Measurements from ENCODE around the gene TMEM209.

The TMEM209 gene

DNA sequence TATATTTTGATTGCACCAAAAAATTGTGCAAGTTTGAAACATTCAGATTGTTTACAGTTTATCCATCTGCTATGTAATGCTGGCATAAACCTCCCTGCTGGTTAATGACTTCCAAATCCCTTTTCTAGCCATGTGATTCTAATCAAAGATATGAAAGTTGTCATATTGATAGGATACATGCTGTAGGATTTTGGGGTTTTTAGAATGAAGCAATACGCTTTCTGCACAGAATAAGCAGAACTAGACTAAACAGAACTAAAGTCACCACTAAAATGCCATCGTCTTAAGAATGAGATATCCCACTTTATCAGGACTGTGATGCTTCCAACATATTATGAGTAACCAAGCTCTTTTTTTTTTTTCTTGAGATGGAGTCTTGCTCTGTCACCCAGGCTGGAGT, 3.3 kb upstream of the TMEM209 start:
- no peak for DNase-seq
- Histone ChIP-seq H3K4me3 (ENCODE audit: low read depth, low read length) (no peak overlapping the region), H3K27me3 (no peaks in the 10 kb centered on the region), H3K4me1 (no peaks in the 10 kb centered on the region), H3K36me3 (peaks cover 2% of the 10 kb centered on the region), H3K9me3 (no peaks in the 10 kb centered on the region)
- TF ChIP-seq, protein P1, sequence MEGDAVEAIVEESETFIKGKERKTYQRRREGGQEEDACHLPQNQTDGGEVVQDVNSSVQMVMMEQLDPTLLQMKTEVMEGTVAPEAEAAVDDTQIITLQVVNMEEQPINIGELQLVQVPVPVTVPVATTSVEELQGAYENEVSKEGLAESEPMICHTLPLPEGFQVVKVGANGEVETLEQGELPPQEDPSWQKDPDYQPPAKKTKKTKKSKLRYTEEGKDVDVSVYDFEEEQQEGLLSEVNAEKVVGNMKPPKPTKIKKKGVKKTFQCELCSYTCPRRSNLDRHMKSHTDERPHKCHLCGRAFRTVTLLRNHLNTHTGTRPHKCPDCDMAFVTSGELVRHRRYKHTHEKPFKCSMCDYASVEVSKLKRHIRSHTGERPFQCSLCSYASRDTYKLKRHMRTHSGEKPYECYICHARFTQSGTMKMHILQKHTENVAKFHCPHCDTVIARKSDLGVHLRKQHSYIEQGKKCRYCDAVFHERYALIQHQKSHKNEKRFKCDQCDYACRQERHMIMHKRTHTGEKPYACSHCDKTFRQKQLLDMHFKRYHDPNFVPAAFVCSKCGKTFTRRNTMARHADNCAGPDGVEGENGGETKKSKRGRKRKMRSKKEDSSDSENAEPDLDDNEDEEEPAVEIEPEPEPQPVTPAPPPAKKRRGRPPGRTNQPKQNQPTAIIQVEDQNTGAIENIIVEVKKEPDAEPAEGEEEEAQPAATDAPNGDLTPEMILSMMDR (IDR thresholded peaks at IDR 0.05; ENCODE audit: low read depth, low read length): no peak

DNA sequence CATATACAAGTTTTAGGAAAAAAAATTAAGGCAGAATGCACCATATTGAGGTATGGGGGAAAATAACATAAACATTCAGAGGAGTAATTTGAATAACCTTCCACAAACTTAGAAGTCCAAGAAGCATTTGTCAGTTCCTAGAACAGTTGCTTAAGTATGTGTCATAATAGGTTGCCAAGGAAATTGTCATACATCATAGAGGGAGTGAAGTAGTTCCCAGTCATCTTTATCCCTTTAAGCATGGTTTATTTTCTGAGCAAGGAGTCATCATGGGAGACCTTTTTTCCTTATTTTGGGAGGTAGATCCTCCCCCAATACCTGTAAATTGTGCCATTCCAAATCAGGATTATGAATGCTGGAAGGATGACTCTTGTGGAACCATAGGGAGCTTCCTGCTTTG, 2.4 kb upstream of the TMEM209 start, which contains the start of gene SSMEM1:
TSS of gene SSMEM1 (plus strand) at position 219 of the 400 bp plus-strand sequence. CDS start at position 270, 51 bp downstream.
- no peak within 1 kb of the TSS for H3K4me3 ChIP-seq (ENCODE audit: low read depth, low read length)
- no peaks in the 10 kb centered on the region for H3K27me3 ChIP-seq
- peaks cover 9% of the 10 kb centered on the region for H3K36me3 ChIP-seq
- no peak for DNase-seq
- H3K4me1 ChIP-seq: no peaks in the 10 kb centered on the region
- TF ChIP-seq, protein P1 (IDR thresholded peaks at IDR 0.05; ENCODE audit: low read depth, low read length): no peak
- H3K9me3 ChIP-seq: no peaks in the 10 kb centered on the region

DNA sequence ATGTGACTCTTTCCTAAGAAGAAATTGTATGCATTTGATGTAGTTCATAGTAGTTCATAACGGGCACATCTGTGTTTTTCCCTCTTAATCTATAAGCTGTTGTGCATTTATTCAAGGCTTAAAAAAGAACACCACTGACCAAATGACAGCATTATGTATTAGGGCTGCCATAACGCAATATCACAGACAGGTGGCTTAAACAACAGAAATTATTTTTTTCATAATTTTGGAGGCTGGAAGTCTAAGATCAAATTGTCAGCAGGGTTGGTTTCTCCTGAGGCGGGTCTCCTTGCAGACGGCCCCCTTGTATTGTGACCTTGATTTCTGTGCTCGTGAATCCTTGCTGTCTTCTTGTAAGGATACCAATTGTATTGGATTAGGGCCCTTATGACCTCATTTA, 1.8 kb upstream of the TMEM209 start:
- Histone ChIP-seq H3K27me3 (no peaks in the 10 kb centered on the region), H3K4me1 (no peaks in the 10 kb centered on the region), H3K9me3 (no peaks in the 10 kb centered on the region), H3K4me3 (ENCODE audit: low read depth, low read length) (no peak overlapping the region), H3K36me3 (peaks cover 15% of the 10 kb centered on the region)
- DNase-seq: no peak
- TF ChIP-seq, protein P1 (IDR thresholded peaks at IDR 0.05; ENCODE audit: low read depth, low read length): no peak

DNA sequence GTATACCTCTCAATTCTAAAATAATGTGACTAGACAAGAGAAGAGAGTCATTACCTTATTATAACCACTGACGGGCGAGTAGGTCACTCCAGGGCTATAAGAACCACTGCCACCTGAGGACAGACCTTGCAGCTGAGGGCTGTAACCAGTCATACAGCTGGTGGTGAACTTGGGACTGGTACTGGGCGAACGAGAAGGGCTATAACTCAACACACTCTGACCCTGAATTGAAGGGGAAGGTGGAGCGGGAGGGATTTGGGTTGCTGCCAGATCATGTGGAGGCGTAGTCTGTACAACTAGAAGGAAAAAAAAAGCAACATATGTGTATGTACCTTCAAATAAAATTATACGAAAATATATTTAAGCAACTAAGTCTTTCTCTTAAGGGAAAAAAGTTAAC, 3.4 kb downstream of the TMEM209 start:
- no peaks in the 10 kb centered on the region for H3K4me1 ChIP-seq
- no peak for DNase-seq
- TF ChIP-seq, protein P1 (IDR thresholded peaks at IDR 0.05; ENCODE audit: low read depth, low read length): no peak
- H3K27me3 ChIP-seq: no peaks in the 10 kb centered on the region
- H3K4me3 ChIP-seq (ENCODE audit: low read depth, low read length): no peak overlapping the region
- H3K9me3 ChIP-seq: no peaks in the 10 kb centered on the region
- H3K36me3 ChIP-seq: peaks cover 38% of the 10 kb centered on the region

DNA sequence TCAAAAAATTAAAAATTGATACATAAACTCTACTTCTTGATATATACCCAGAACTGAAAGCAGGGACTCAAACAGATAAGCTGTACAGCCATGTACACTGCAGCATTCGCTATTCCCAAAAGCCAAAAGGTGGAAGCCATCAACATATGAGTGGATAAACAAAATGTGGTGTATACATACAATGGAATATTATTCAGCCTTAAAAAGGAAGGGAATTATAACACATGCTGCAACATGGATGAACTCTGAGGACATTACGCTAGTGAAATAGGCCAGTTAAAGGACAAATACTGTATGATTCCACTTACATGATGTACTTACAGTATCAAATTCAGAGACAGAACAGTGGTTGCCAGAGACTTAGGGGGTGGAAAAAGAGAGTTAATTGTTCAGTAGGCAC, 8.1 kb downstream of the TMEM209 start:
- no peaks in the 10 kb centered on the region for H3K9me3 ChIP-seq
- DNase-seq: no peak
- peaks cover 29% of the 10 kb centered on the region for H3K36me3 ChIP-seq
- H3K4me1 ChIP-seq: no peaks in the 10 kb centered on the region
- H3K27me3 ChIP-seq: no peaks in the 10 kb centered on the region
- H3K4me3 ChIP-seq (ENCODE audit: low read depth, low read length): no peak overlapping the region
- TF ChIP-seq, protein P1 (IDR thresholded peaks at IDR 0.05; ENCODE audit: low read depth, low read length): no peak

DNA sequence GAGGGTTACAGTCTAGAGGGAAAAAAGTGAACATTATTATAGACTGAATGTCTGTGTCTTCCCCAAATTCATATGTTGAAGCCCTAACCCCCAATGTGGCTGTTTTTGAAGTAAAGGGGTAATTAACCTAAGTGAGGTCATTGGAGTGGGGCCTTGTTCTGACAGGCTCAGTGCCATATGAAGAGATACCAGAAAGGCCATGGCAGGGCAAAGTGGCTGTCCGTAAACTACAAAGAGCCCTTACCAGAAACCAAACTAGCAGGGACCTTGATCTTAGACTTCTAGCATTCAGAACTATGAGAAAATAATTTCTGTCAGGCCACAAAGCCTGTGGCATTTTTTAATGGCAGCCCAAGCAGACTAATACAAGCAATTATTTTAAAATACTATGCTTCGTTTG, 8.7 kb downstream of the TMEM209 start:
- TF ChIP-seq, protein P1 (IDR thresholded peaks at IDR 0.05; ENCODE audit: low read depth, low read length): no peak
- H3K4me1 ChIP-seq: no peaks in the 10 kb centered on the region
- H3K9me3 ChIP-seq: no peaks in the 10 kb centered on the region
- H3K4me3 ChIP-seq (ENCODE audit: low read depth, low read length): no peak overlapping the region
- no peaks in the 10 kb centered on the region for H3K27me3 ChIP-seq
- no peak for DNase-seq
- H3K36me3 ChIP-seq: peaks cover 30% of the 10 kb centered on the region
